Inflammatory macrophage treated with lipopolysaccharide for 1 hour (primary cell): ENCODE results near the gene SCAND1.

Experiments used
- DNase-seq, 2 donors: peaks; one replicate each; pipeline ENCODE4 v3.0.0-alpha.2; 2020 to 2022

Gene SCAND1

DNA sequence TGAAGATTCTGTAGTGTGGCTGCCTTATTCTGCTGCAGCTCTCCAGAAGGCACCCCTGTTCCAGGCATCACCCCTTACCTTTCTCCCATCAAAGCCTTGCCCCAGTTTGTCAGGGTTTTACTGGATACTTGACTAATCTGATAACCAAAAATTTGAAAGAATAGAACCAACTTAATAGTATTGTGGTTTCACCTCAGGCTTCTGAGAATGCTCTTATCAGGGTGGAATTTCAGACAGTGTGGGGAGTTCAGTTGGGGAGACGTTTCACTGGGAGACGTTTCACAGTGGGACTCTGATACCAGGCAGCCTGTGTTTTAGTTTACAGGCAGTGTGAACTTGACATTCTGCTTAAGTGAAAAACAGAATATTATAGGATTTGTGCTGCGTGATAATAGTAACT lies 50.5 kb downstream of the SCAND1 start:
- no peak for DNase-seq
